Frontal cortex (tissue), 4 donors: ENCODE measurements around the gene SLAMF7. TPM values are rescaled to one million over a fixed set of nuclear protein-coding genes. Genes with fewer than 3 reads are reported as not detected.
"Not testable (repeated sequence)": the region's sequence is repeated elsewhere in the genome, so short reads cannot be mapped to it uniquely, and the experiment has no call there.

Source experiments
- DNase-seq, 2 donors: peaks; one replicate each; pipeline ENCODE4 v3.0.0; 2012; ENCODE audit warnings: low spot score in 2 of 2
- FAIRE-seq: peaks from 2 replicates; lab custom pipeline; 2012; peaks lifted over from hg19 to GRCh38; lab: Jason Lieb, UNC
- total RNA-seq: library from RNA; depleted of rRNA; stranded (reverse); fragments of >200 nt; gene quantifications from one replicate; pipeline ENCODE4 v1.2.3, GENCODE V29; 2014
- donor health status: control.
- donor health status: control.
- donor health status: control.

The SLAMF7 gene
- total RNA-seq: not detected

- DNase-seq (no peak), FAIRE-seq (no peak)
These were observed at the start of gene SLAMF7 for GRCh38 chr1:160739098-160739511. Gene SLAMF7 (plus strand): TSS chr1:160739247. CDS start chr1:160739302, 55 bp downstream.

DNA sequence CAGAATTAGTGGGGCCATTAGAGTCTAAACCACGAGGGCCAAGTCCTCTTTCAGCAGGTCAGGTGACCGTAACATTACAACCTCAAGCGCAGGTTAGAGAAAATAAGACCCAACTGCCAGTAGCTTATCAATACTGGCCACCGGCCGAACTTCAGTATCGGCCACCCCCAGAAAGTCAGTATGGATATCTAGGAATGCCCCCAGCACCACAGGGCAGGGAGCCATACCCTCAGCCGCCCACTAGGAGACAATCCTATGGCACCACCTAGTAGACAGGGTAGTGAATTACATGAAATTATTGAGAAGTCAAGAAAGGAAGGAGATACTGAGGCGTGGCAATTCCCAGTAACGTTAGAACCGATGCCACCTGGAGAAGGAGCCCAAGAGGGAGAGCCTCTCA, 46.7 kb upstream of the SLAMF7 start:
- not testable (repeated sequence) for DNase-seq, FAIRE-seq

DNA sequence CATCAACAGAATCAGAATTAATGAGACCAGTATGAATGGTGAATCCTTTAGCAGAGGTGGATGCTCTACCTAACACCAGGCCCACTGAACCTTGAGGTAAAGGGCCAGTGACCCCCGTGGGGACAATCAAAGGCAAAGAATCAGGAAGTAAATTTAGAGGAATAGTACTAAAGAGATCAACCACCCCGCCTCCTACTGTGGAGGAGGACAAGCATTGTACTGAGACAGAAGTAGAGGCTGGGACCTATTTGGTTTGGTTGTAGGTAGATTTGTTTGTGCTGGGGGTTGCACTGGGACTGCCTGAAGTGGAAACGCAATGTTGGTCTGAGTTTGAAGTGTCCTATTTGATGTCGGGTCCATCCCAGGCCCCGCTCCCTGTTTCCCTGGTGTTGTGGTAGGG, 36.9 kb upstream of the SLAMF7 start:
- DNase-seq (no peak), FAIRE-seq (no peak)

- DNase-seq (no peak), FAIRE-seq (no peak)
These were observed 34.8 kb upstream of the SLAMF7 start for GRCh38 chr1:160704250-160704649.

GRCh38 chr1:160705212-160705621, 33.8 kb upstream of the SLAMF7 start:
- DNase-seq, FAIRE-seq: not testable (repeated sequence)

DNA sequence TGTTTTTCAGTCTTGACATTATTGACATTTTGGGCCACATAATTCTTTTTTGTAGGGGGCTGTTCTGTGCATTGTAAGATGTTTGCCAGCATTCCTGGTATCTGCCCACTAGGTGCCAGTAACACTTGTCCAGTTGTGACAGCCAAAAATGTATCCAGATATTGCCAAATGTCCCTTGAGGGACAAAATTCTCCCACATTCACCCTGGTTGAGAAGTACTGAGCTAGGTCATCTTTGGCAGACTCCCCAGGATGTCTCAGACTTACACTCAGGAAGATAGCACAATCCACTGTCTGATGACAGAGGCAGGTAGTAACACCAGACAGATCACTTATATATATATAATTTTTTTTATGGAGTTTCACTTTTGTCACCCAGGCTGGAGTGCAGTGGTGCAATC, 33.3 kb upstream of the SLAMF7 start:
- FAIRE-seq: no peak
- DNase-seq: no peak

DNA sequence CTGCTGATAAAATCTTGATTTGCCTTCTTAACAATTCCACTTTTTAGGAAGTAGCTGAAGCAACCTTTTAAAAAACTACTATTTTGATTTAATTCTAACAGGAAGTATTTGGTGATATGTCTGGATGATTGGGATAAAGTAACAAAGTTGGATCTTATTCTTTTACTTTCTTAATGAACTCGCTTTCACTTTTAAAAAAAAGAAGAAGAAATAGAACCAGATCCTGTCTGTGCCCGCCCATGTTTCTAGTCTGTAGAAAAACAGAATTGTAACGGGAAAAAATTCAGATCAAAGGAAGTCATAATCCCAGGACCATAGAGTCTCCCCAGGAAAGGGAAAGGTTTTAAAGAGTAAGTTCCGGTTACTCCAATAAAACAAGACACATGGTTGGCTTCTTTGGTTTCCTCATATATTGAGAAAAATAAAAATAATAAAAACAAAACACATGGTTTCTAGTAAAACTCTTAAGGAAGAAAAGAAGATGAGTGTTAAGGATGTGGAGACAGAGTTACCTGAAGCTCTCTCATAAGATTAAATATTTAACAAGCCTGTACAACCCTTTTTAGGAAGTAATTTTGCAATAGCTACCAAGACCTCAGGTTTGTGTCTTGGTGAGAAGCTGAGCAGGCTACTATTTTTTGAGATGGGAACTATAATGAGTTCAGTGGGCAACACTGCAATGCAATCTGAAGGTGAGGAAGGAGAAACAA, 32.4 kb upstream of the SLAMF7 start:
- no peak for DNase-seq
- FAIRE-seq: no peak

DNA sequence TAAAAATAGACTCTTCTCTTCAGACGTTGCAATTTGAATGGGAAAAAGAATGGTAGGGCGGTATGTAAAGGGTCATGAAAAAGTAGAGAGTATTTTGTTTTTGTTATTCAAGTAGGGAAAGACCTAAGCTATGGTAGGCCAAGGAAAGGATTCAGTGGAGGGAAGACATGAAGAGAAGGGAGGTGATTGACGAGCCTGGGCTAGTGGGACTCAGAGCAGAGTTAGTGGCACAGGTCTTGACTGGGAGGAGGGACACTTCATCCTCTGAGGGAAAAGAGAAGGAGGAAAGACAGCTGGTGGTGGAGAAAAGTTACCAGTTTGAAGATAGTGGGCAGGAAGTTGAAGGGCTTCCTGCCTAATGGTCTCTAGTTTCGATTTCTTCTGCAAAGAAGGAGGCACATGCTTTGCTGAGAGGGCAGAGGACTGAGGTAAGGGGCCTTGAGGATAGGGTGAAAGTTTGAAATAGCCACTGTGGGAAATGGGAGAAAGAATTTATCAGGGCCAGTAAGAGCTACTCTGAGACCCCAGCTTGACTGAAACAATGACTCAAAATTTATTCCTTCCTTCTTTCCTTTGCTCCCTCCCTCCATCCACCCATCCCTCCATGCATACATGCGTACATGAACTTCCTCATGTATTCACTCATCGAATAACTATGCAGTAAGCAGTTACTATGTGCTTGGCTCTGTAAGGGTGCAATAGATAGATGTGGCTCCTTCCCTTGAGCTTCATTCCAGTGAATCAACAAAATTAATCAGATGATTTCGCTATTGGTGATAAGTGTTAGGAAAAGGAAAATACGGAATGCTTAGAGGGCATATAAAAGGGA, 31.6 kb upstream of the SLAMF7 start:
- no peak for DNase-seq
- FAIRE-seq: no peak

DNA sequence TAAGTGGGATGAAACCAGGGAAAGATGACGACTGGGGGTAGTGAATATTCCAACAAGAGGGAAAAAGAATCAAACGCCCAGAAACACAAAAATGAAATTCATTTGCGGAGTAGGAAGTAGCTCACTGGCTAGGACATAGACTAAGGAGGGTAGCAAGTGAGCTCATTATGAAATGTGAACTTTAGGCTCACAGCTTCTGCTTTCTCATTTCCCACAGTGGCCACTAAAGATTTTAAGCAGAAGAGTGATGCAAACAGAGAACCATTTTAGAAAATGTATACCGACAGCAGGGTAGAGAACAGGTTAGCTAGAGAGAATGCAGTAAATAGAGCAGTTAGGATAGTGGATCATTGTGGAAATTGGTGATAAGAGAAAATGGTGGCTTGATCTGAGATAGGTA, 30.9 kb upstream of the SLAMF7 start:
- FAIRE-seq (no peak), DNase-seq (no peak)

GRCh38 chr1:160708801-160709200, 30.2 kb upstream of the SLAMF7 start:
- DNase-seq (no peak), FAIRE-seq (no peak)

GRCh38 chr1:160709715-160710114, 29.3 kb upstream of the SLAMF7 start:
- DNase-seq (no peak), FAIRE-seq (no peak)

- FAIRE-seq (no peak), DNase-seq (no peak)
These were observed 28.4 kb upstream of the SLAMF7 start for GRCh38 chr1:160710517-160711252.

GRCh38 chr1:160711276-160711601, 27.8 kb upstream of the SLAMF7 start:
- DNase-seq: no peak
- no peak for FAIRE-seq

- no peak for FAIRE-seq
- DNase-seq: no peak
These were observed 27.3 kb upstream of the SLAMF7 start, which contains the start of gene CD48 for GRCh38 chr1:160711602-160712311. Gene CD48 (minus strand): TSS chr1:160711822. CDS start chr1:160711763, 59 bp downstream.

GRCh38 chr1:160712525-160713080, 26.4 kb upstream of the SLAMF7 start:
- not testable (repeated sequence) for FAIRE-seq, DNase-seq

DNA sequence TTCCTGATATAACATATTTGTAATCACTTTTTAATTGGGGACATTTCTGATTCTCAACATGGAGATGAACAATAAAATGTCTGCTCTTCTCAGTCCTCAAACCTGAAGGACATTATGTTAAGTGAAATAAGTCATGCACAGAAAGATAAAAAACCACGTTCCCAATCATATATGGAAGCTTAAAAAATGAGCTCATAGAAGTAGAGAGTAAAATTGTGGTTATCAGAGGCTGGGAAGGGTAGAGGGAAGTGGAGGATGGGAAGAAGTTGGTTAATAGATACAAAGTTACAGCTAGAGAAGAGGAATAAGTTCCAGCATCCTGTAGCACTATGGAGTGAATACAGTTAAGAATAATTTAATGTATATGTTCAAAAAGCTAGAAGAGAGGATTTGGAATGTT, 25.9 kb upstream of the SLAMF7 start:
- FAIRE-seq (no peak), DNase-seq (no peak)

DNA sequence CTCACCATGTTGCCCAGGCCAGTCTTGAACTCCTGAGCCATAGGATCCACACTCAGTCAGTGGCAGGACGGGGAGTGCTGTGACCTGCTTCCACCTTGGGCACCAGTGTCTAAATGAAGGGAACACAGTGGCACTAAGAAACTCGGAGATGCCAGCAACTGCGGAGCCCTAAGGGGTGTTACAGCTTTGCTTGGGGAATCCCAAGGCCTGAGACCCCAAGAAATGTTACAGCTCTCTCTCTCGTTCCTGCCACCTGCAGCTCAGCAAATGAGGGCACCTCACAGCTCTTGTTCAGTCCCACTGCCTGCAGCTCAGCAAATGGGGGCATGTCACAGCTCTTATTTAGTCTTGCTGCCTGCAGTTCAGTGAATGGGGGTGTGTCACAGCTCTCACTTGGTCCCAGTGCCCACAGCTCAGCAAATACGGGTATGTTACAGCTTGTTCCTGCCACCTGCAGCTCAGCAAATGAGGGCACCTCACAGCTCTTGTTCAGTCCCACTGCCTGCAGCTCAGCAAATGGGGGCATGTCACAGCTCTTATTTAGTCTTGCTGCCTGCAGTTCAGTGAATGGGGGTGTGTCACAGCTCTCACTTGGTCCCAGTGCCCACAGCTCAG, 24.9 kb upstream of the SLAMF7 start:
- not testable (repeated sequence) for FAIRE-seq, DNase-seq

GRCh38 chr1:160716013-160716412, 23.0 kb upstream of the SLAMF7 start:
- FAIRE-seq (no peak), DNase-seq (no peak)

DNA sequence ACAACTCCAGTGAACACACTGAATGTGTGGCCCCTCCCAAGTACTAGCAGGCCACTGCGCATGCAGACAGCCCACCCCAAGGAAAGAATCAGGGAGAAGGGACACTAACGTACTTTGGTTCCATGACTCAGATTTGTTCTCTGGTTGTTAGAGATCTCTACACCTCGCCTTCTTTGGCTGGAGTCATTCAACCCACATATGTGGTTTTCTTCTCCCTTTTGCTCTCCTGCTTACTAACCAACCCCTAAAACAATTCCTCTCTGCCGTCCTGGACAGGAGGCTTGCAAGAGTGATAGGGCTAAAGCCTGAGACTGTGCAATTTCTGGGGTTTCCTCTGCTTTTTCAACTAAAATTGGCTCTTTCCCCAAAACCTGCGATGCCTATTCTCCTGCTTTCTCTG, 21.7 kb upstream of the SLAMF7 start:
- DNase-seq (no peak), FAIRE-seq (no peak)
